ENCODE data around the gene NCLN.

The NCLN gene

GRCh38 chr19:3176715-3177501, 8.8 kb upstream of the NCLN start:
- DNase-seq (ENCODE audit: low spot score) (peak; percentile 91), ATAC-seq (ENCODE audit: low read depth) (peak; percentile 93)

GRCh38 chr19:3178377-3178972, 7.3 kb upstream of the NCLN start, which contains the start of gene S1PR4:
S1PR4 (plus strand) TSS chr19:3178769; CDS start chr19:3178793, 24 bp downstream.
- no peak for TF ChIP-seq CTCF (IDR thresholded peaks at IDR 0.05; ENCODE audit: poor library complexity, severe bottlenecking)
- Histone ChIP-seq H3K36me3 (ENCODE audit: low read depth) (no peaks in the 10 kb centered on the region), H3K4me3 (ENCODE audit: severe bottlenecking) (no peak within 1 kb of the TSS), H3K27me3 (ENCODE audit: insufficient read depth, poor library complexity, severe bottlenecking) (no peaks in the 10 kb centered on the region), H3K9me3 (ENCODE audit: severe bottlenecking) (no peaks in the 10 kb centered on the region), H3K4me1 (ENCODE audit: insufficient read depth, poor library complexity, severe bottlenecking) (peaks cover 17% of the 10 kb centered on the region), H3K27ac (ENCODE audit: poor library complexity, severe bottlenecking) (no peak within 1 kb of the TSS)
- no peak for ATAC-seq (ENCODE audit: low read depth)
- DNase-seq (ENCODE audit: low spot score) = no peak

More at GRCh38 chr19:3176715-3177501, 8.8 kb upstream of the NCLN start:
- TF ChIP-seq CTCF (IDR thresholded peaks at IDR 0.05; ENCODE audit: poor library complexity, severe bottlenecking) = no peak
- Histone ChIP-seq H3K4me1 (ENCODE audit: insufficient read depth, poor library complexity, severe bottlenecking) (peaks cover 17% of the 10 kb centered on the region), H3K36me3 (ENCODE audit: low read depth) (no peaks in the 10 kb centered on the region), H3K9me3 (ENCODE audit: severe bottlenecking) (no peaks in the 10 kb centered on the region), H3K4me3 (ENCODE audit: severe bottlenecking) (no peak overlapping the region), H3K27me3 (ENCODE audit: insufficient read depth, poor library complexity, severe bottlenecking) (no peaks in the 10 kb centered on the region), H3K27ac (ENCODE audit: poor library complexity, severe bottlenecking) (peak overlapping the region; percentile 95)

- H3K4me3 ChIP-seq (ENCODE audit: severe bottlenecking) = no peak overlapping the region
- DNase-seq (ENCODE audit: low spot score) (no peak), ATAC-seq (ENCODE audit: low read depth) (no peak)
- H3K27ac ChIP-seq (ENCODE audit: poor library complexity, severe bottlenecking) = no peak overlapping the region
- no peaks in the 10 kb centered on the region for H3K36me3 ChIP-seq (ENCODE audit: low read depth)
- H3K4me1 ChIP-seq (ENCODE audit: insufficient read depth, poor library complexity, severe bottlenecking) = peaks cover 17% of the 10 kb centered on the region
- no peak for TF ChIP-seq CTCF (IDR thresholded peaks at IDR 0.05; ENCODE audit: poor library complexity, severe bottlenecking)
- H3K27me3 ChIP-seq (ENCODE audit: insufficient read depth, poor library complexity, severe bottlenecking) = no peaks in the 10 kb centered on the region
- no peaks in the 10 kb centered on the region for H3K9me3 ChIP-seq (ENCODE audit: severe bottlenecking)
Observed at GRCh38 chr19:3178973-3179738, 6.6 kb upstream of the NCLN start.

- DNase-seq (ENCODE audit: low spot score) (no peak), ATAC-seq (ENCODE audit: low read depth) (no peak)
- H3K4me1 ChIP-seq (ENCODE audit: insufficient read depth, poor library complexity, severe bottlenecking) = peaks cover 17% of the 10 kb centered on the region
- H3K27ac ChIP-seq (ENCODE audit: poor library complexity, severe bottlenecking) = no peak overlapping the region
- TF ChIP-seq CTCF (IDR thresholded peaks at IDR 0.05; ENCODE audit: poor library complexity, severe bottlenecking) = no peak
- no peak overlapping the region for H3K4me3 ChIP-seq (ENCODE audit: severe bottlenecking)
- no peaks in the 10 kb centered on the region for H3K9me3 ChIP-seq (ENCODE audit: severe bottlenecking)
- H3K36me3 ChIP-seq (ENCODE audit: low read depth) = no peaks in the 10 kb centered on the region
- no peaks in the 10 kb centered on the region for H3K27me3 ChIP-seq (ENCODE audit: insufficient read depth, poor library complexity, severe bottlenecking)
Observed at GRCh38 chr19:3179739-3180293, 5.9 kb upstream of the NCLN start.

Data from RWPE2 (cell line).